ENCODE results near the gene SLC30A10.
"Not testable (repeated sequence)": the region's sequence is repeated elsewhere in the genome, so short reads cannot be mapped to it uniquely, and the experiment has no call there.

SLC30A10 gene

DNA sequence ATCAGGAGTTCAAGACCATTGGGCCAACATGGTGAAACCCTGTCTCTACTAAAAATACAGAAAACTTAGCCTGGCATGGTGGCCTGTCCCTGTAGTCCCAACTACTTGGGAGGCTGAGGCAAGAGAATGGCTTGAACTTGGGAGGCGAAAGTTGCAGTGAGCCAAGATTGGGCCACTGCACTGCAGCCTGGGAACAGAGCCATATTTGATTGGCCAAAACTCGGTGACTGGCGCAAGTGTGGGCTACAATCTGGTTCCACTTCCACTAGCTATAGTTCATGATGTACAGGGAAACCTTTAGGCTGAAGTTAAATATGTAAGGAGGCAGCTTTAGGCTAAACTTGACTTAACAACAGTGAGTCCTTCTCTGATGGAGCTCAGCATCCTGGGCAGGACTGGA lies 20.2 kb downstream of the SLC30A10 start:
- no peak for DNase-seq (ENCODE audit: low spot score in 2 of 2)
- H3K36me3 Mint-ChIP-seq: no peaks in the 10 kb centered on the region
- peaks cover 8% of the 10 kb centered on the region for H3K4me1 Mint-ChIP-seq
- no peaks in the 10 kb centered on the region for H3K9me3 Mint-ChIP-seq
- no peak overlapping the region for H3K4me3 Mint-ChIP-seq
- H3K27ac Mint-ChIP-seq: no peak overlapping the region
- ATAC-seq: no peak

DNA sequence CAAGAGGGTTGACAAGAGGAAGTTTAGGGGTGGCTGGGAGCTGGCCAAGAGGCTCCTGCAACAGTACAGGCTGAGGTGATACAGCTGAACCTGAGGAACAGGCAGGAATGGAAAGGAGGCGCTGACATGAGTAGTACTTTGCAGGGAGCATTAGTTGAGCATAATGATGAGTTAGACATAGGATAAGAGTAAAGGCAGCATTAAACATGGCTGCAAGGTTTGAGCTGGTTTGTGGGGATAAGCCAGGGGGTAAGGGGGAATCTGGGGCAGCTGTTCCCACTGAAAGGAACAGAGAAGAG lies 20.6 kb downstream of the SLC30A10 start:
- no peak overlapping the region for H3K4me3 Mint-ChIP-seq
- ATAC-seq (no peak), DNase-seq (ENCODE audit: low spot score in 2 of 2) (no peak)
- H3K36me3 Mint-ChIP-seq: no peaks in the 10 kb centered on the region
- no peaks in the 10 kb centered on the region for H3K9me3 Mint-ChIP-seq
- H3K4me1 Mint-ChIP-seq: peaks cover 8% of the 10 kb centered on the region
- no peak overlapping the region for H3K27ac Mint-ChIP-seq

DNA sequence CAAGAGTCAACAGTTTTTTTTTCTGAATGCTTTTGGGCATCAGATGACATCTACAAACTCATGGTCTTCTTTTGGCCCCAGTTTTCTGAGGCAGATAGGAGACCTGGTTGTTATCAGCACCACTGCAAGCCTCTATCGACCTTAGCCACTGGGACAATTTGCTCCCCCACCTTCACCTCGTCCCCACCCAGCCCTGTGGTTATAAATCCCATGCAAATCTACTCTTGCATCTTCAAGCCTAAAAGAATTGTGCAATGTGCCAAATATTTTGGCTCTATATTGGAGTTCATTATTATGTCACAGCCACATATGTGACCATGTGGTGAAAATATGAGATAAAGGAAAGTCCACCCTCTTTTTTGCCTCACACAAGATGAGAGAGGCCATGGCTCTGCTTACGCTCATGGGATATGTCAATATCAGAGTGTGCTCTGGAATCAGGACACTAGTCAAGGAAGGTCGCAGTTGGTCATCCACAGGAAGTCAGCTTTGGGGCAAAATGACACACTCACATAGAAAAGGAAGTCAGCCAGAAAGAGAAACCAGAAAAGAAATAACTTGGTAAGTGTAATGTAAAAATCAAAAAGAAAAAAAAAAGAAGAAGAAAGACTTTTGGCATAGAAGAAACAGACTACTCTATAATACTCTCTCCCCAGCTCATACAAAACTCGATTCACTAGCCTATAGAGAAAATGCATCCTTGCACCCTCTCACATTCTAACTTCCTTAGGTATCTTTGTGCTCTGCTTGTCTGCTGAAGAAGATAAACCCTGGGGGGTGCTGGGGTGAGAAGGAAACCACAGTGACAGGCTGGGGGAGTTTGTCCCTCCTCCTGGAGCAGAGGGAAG lies 21.2 kb downstream of the SLC30A10 start:
- H3K4me1 Mint-ChIP-seq: peaks cover 8% of the 10 kb centered on the region
- no peaks in the 10 kb centered on the region for H3K9me3 Mint-ChIP-seq
- DNase-seq (ENCODE audit: low spot score in 2 of 2): no peak
- no peak for ATAC-seq
- no peak overlapping the region for H3K27ac Mint-ChIP-seq
- no peak overlapping the region for H3K4me3 Mint-ChIP-seq
- H3K36me3 Mint-ChIP-seq: no peaks in the 10 kb centered on the region

DNA sequence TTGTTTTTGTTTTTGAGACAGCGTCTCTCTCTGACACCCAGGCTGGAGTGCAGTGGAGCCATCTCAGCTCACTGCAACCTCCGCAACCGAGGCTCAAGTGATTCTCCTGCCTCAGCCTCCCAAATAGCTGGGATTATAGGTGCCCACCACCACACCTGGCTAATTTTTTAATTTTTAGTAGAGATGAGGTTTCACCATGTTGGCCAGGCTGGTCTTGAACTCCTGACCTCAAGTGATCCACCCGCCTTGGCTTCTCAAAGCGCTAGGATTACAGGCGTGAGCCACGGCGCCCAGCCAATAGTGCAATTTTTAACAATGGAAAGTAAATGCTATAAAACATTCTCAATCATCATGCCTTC lies 21.8 kb downstream of the SLC30A10 start:
- DNase-seq (ENCODE audit: low spot score in 2 of 2); H3K36me3 Mint-ChIP-seq; H3K27ac Mint-ChIP-seq; H3K4me1 Mint-ChIP-seq; H3K9me3 Mint-ChIP-seq; ATAC-seq; H3K4me3 Mint-ChIP-seq: not testable (repeated sequence)

DNA sequence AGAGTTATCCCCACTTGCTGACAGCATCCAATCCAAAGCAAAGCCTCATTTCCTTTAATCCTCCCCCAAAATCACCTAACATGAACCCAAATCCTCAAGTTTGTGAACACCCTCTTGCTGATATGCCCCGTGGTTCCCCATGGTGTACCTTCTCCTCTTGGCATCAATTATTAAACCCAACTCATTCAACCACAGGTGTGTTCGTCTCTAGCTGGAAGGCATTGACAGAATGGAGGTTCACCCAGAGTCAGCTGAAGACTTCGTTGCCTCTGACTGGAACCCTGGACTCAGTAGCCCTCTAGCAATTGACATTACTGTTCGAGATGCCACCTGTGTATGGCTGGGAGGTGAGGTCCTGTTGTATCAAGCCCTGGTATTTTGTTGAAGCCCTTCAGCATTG lies 22.8 kb downstream of the SLC30A10 start:
- no peak overlapping the region for H3K27ac Mint-ChIP-seq
- H3K4me3 Mint-ChIP-seq: no peak overlapping the region
- H3K4me1 Mint-ChIP-seq: peaks cover 8% of the 10 kb centered on the region
- no peaks in the 10 kb centered on the region for H3K36me3 Mint-ChIP-seq
- ATAC-seq: no peak
- DNase-seq (ENCODE audit: low spot score in 2 of 2): no peak
- H3K9me3 Mint-ChIP-seq: no peaks in the 10 kb centered on the region

DNA sequence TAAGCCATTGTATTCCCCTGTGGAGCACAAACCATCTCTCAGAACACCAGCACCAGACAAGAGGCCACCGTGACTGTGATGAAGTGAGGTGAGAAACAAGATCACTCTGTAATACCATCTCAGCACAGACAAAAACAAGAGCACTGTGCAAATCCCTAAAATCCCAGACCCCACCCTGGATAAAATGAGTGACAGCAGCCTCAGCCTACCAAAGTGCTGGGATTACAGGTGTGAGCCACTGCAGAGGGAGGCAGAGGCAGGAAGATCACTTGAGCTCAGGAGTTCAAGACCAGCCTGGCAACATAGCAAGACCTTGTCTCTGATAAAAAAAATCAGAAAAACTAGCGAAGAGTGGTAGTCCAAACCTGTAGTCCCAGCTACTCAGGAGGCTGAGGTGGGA lies 23.4 kb downstream of the SLC30A10 start:
- no peaks in the 10 kb centered on the region for H3K9me3 Mint-ChIP-seq
- no peaks in the 10 kb centered on the region for H3K36me3 Mint-ChIP-seq
- H3K4me1 Mint-ChIP-seq: peaks cover 8% of the 10 kb centered on the region
- H3K27ac Mint-ChIP-seq: no peak overlapping the region
- ATAC-seq (no peak), DNase-seq (ENCODE audit: low spot score in 2 of 2) (no peak)
- H3K4me3 Mint-ChIP-seq: no peak overlapping the region

DNA sequence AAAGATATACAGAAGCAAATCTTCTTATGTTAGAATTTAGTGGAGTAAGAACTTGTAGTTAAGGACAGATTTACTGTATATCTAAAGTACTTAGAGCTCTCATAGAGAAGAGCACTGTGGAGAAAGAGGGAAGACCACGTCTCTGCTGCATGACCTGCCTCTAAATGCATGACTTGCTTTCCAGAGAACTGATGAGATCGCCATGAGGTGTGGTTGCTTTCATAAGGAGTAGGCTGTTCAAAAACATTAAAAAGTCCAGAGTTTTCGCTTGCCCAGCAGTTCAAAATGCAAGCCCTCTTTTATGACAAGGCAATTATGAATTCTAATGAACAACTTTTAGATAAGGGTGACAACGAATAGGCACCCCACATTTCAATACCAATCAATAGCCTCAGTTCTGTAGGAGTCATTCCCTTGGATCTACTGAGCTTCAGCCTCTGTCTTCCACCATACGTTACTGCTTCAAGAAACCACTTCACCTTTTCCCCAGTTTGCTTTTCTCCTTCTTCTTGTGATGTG lies 24.9 kb downstream of the SLC30A10 start:
- ATAC-seq (no peak), DNase-seq (ENCODE audit: low spot score in 2 of 2) (no peak)
- H3K4me3 Mint-ChIP-seq: no peak overlapping the region
- H3K36me3 Mint-ChIP-seq: no peaks in the 10 kb centered on the region
- no peaks in the 10 kb centered on the region for H3K9me3 Mint-ChIP-seq
- H3K4me1 Mint-ChIP-seq: peaks cover 8% of the 10 kb centered on the region
- H3K27ac Mint-ChIP-seq: no peak overlapping the region

DNA sequence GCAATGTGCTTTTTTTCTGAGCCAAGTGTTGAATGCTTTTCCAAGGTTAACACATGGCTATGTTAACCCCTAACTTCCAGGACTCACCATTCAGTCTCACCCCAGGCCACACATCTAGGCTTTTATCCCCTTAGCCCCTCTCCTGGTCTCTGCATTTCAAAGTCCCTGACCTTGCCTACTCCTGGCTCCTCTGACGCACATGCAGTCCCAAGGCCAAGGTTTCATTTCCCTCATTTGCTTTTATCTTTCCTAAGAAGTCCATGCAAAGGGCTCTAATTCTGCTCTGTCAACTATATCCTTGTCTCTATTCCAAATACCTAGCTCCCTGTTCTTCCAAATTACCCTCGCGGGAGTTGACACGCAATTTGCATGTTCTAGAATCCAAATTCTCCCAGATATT lies 25.4 kb downstream of the SLC30A10 start:
- H3K4me1 Mint-ChIP-seq: peaks cover 8% of the 10 kb centered on the region
- DNase-seq (ENCODE audit: low spot score in 2 of 2) (no peak), ATAC-seq (no peak)
- H3K9me3 Mint-ChIP-seq: no peaks in the 10 kb centered on the region
- H3K27ac Mint-ChIP-seq: no peak overlapping the region
- no peaks in the 10 kb centered on the region for H3K36me3 Mint-ChIP-seq
- H3K4me3 Mint-ChIP-seq: no peak overlapping the region

DNA sequence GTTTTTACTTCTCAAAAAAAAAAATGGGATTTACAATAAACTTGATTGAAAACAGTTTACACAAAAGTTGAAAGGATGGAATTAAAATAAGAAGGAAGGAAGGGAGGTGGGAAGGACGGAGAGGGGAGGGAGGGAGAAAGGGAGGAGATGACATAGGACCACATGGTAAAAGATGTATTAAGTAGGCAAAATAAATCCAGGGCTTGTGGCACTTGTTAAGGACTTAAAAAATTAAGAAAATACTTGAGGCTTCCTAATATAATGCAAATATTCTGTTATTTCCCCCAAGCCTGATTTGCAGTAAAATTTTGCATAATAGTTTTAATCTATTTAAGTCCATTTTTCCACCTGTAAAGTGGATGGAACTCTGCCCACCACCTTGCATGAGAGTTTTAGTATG lies 27.5 kb downstream of the SLC30A10 start:
- no peak overlapping the region for H3K4me3 Mint-ChIP-seq
- no peaks in the 10 kb centered on the region for H3K4me1 Mint-ChIP-seq

DNA sequence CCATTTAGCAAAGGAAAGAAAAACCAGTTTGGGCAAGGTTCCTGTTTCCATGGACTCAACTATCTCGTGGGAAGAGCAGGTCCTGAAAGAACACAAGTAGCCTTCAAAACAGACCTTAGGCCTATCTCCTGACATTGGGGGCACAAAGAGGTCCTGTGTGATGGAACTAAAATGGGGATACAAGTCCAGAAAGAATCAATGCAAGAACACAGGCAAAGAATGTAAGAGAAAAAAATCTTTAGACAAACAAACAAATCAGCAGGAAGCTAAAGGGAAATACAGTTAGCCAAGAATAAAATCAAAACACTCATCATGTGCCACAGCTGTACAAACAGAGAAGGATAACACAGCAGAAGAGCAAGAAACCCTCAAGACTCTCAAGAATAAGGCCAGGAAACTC lies 28.2 kb downstream of the SLC30A10 start:
- H3K4me3 Mint-ChIP-seq: no peak overlapping the region

More for the DNA sequence above, 27.5 kb downstream of the SLC30A10 start:
- no peaks in the 10 kb centered on the region for H3K36me3 Mint-ChIP-seq
- no peak overlapping the region for H3K27ac Mint-ChIP-seq
- ATAC-seq (no peak), DNase-seq (ENCODE audit: low spot score in 2 of 2) (no peak)
- no peaks in the 10 kb centered on the region for H3K9me3 Mint-ChIP-seq

DNA sequence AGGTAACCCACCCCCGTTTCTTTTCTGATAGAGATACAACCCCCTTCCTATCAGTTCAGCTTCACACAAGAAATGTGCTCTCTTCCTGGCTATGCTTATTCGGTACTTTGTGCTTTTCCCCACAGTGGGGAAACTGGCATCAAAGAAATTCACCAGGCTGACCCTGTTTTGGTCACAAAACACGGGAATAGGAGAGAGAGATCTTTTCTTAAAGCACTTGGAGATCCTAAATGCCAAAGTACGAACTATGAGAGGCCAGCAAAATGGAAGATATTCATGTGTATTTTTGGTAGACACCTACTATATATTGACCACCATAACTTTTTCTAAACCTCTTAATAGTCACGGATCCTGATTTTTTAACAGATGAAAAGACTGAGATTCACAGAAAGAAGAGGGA lies 30.0 kb downstream of the SLC30A10 start:
- DNase-seq (ENCODE audit: low spot score in 2 of 2) (no peak), ATAC-seq (no peak)
- Mint-ChIP-seq H3K27ac (no peak overlapping the region), H3K9me3 (peaks cover 3% of the 10 kb centered on the region), H3K36me3 (no peaks in the 10 kb centered on the region), H3K4me3 (no peak overlapping the region), H3K4me1 (no peaks in the 10 kb centered on the region)

More for the DNA sequence above, 28.2 kb downstream of the SLC30A10 start:
- Mint-ChIP-seq H3K36me3 (no peaks in the 10 kb centered on the region), H3K4me1 (no peaks in the 10 kb centered on the region), H3K9me3 (peaks cover 3% of the 10 kb centered on the region), H3K27ac (no peak overlapping the region)
- ATAC-seq (no peak), DNase-seq (ENCODE audit: low spot score in 2 of 2) (no peak)

DNA sequence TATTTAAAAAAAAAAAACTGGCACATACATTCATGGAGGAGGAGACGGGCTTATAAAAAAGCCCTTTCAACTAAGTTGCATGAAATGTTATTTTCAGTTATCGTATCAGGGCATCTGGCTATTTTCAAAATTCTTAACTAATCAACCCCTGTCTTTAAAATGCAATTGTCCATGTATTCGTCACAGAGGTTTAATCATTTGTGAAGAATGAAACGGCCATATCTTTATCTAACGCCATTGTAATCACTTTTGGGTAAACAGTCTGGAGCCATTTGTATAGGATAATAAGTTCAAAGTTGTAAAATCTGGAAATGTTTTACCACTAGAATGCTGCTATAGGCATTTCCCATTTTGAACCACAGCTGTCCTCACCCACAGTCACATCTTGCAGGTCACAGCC lies 30.4 kb downstream of the SLC30A10 start:
- no peaks in the 10 kb centered on the region for H3K4me1 Mint-ChIP-seq
- DNase-seq (ENCODE audit: low spot score in 2 of 2): no peak
- no peak for ATAC-seq
- peaks cover 4% of the 10 kb centered on the region for H3K9me3 Mint-ChIP-seq
- no peak overlapping the region for H3K27ac Mint-ChIP-seq
- no peak overlapping the region for H3K4me3 Mint-ChIP-seq
- H3K36me3 Mint-ChIP-seq: no peaks in the 10 kb centered on the region

DNA sequence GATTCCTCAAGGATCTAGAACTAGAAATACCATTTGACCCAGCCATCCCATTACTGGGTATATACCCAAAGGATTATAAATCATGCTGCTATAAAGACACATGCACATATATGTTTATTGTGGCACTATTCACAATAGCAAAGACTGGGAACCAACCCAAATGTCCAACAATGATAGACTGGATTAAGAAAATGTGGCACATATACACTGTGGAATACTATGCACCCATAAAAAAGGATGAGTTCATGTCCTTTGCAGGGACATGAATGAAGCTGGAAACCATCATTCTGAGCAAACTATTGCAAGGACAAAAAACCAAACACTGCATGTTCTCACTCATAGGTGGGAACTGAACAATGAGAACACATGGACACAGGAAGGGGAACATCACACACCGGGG lies 36.1 kb downstream of the SLC30A10 start:
- not testable (repeated sequence) for H3K36me3 Mint-ChIP-seq; H3K9me3 Mint-ChIP-seq; H3K4me3 Mint-ChIP-seq; H3K27ac Mint-ChIP-seq; ATAC-seq; H3K4me1 Mint-ChIP-seq; DNase-seq (ENCODE audit: low spot score in 2 of 2)

DNA sequence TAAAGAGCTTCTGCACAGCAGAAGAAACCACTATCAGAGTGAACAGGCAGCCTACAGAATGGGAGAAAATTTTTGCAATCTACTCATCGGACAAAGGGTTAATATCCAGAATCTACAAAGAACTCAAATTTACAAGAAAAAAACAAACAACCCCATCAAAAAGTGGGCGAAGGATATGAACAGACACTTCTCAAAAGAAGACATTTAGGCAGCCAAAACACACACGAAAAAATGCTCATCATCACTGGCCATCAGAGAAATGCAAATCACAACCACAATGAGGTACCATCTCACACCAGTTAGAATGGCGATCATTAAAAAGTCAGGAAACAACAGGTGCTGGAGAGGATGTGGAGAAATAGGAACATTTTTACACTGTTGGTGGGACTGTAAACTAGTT lies 36.5 kb downstream of the SLC30A10 start:
- not testable (repeated sequence) for H3K36me3 Mint-ChIP-seq; H3K4me3 Mint-ChIP-seq; DNase-seq (ENCODE audit: low spot score in 2 of 2); H3K9me3 Mint-ChIP-seq; ATAC-seq; H3K27ac Mint-ChIP-seq; H3K4me1 Mint-ChIP-seq

DNA sequence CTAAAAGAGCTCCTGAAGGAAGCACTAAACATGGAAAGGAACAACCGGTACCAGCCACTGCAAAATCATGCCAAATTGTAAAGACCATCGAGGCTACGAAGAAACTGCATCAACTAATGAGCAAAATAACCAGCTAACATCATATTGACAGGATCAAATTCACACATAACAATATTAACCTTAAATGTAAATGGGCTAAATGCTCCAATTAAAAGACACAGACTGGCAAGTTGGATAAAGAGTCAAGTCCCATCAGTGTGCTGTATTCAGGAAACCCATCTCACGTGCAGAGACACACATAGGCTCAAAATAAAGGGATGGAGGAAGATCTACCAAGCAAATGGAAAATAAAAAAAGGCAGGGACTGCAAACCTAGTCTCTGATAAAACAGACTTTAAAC lies 39.7 kb downstream of the SLC30A10 start:
- H3K4me3 Mint-ChIP-seq; H3K36me3 Mint-ChIP-seq; H3K4me1 Mint-ChIP-seq; H3K9me3 Mint-ChIP-seq; H3K27ac Mint-ChIP-seq; DNase-seq (ENCODE audit: low spot score in 2 of 2); ATAC-seq: not testable (repeated sequence)

DNA sequence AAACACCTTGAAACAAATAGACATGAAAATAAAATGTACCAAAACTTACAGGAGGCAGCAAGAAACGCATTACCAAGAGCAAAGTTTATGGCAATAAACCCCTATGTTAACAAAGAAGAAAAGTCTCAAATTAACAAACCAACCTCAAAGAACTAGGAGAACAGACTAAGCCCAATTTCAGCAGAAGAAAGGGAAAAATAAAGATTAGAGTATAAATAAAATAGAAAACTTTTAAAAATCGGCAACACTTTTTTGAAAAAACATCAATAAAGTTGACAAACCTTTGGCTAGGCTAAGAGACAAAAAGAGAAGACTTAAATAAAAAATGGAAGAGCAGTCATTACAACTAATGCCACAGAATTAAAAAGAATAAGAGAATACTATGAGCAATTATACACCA lies 42.7 kb downstream of the SLC30A10 start:
- H3K27ac Mint-ChIP-seq: no peak overlapping the region
- ATAC-seq: no peak
- no peaks in the 10 kb centered on the region for H3K9me3 Mint-ChIP-seq
- H3K4me1 Mint-ChIP-seq: no peaks in the 10 kb centered on the region
- DNase-seq (ENCODE audit: low spot score in 2 of 2): no peak
- no peak overlapping the region for H3K4me3 Mint-ChIP-seq
- no peaks in the 10 kb centered on the region for H3K36me3 Mint-ChIP-seq

Measured in stimulated activated effector memory CD8-positive, alpha-beta T cell treated with anti-CD3 and anti-CD28 coated beads, Interleukin-12 subunit alpha, Interleukin-12 subunit beta, amount 100 ng/mL, for 72 hours (primary cell).